PFSK-1 (cell line): ENCODE results near the gene MPST.

Experiments used
- FOXP2 ChIP-seq: optimal IDR thresholded peaks from 2 replicates; pipeline ENCODE3; 2011; ENCODE audit warnings: borderline replicate concordance, control low read depth, inconsistent platforms; ENCODE audit not compliant: insufficient read depth; ENCODE audit errors: extremely low read length, extremely low read depth
- POLR2AphosphoS5 ChIP-seq: IDR thresholded peaks from 2 replicates; pipeline ENCODE4 v1.6.1; 2012; ENCODE audit warnings: low read depth, mild to moderate bottlenecking, control low read depth, low read length, moderate library complexity
- SIN3A ChIP-seq: IDR thresholded peaks from 2 replicates; pipeline ENCODE4 v1.6.1; 2012; ENCODE audit warnings: mild to moderate bottlenecking, low read length, moderate library complexity, borderline replicate concordance; ENCODE audit not compliant: insufficient read depth
- TAF1 ChIP-seq: IDR thresholded peaks from 2 replicates; pipeline ENCODE4 v1.6.1; 2012; ENCODE audit warnings: low read length, control low read depth, borderline replicate concordance; ENCODE audit not compliant: insufficient read depth
- TF ChIP-seq, protein P1 (sequence below), 2 experiments: IDR thresholded peaks; 2 replicates each; pipeline versions ENCODE4 v1.6.1 to v1.8.0; 2011 to 2012; ENCODE audit warnings: low read depth in 2 of 2, low read length in 2 of 2, control low read depth in 1 of 2, inconsistent platforms in 1 of 2, mild to moderate bottlenecking in 1 of 2, moderate library complexity in 1 of 2; ENCODE audit not compliant: insufficient read depth in 1 of 2

DNA sequence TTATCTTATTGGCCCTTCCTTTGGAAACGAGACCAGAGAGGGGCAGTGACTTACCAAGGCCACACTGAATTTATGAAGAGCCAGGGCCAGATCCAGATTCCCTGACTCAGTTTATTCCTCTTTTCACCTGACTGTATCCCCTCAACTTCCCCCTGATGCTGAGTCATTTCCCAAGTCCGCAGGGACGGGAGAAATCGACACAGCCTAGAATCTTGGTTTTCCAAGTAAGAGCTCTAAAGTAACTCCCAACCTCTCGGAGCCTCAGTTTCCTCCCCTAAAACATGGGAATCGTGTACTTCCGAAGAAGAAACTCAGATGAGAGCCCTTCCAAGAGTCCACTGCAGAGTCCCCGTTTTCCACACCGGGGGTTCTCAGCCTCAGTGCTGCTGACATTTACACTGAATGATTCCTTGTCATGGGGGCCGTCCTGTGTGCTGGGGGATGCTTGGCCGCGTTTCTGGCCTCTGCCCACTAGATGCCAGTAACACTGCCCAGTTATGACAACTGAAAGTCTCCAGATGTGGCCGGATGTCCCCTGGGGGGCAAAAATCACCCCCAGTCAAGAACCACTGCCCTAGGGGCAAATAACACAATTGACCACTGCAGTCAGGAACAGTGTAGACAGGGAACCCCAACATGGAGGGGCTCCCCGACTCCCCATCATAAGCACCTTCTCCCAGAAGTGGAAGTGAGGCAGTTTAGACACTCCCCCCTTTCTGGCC lies 11.2 kb downstream of the MPST start:
- TF ChIP-seq POLR2AphosphoS5 = no peak
- no peak for TF ChIP-seq TAF1
- TF ChIP-seq, protein P1, sequence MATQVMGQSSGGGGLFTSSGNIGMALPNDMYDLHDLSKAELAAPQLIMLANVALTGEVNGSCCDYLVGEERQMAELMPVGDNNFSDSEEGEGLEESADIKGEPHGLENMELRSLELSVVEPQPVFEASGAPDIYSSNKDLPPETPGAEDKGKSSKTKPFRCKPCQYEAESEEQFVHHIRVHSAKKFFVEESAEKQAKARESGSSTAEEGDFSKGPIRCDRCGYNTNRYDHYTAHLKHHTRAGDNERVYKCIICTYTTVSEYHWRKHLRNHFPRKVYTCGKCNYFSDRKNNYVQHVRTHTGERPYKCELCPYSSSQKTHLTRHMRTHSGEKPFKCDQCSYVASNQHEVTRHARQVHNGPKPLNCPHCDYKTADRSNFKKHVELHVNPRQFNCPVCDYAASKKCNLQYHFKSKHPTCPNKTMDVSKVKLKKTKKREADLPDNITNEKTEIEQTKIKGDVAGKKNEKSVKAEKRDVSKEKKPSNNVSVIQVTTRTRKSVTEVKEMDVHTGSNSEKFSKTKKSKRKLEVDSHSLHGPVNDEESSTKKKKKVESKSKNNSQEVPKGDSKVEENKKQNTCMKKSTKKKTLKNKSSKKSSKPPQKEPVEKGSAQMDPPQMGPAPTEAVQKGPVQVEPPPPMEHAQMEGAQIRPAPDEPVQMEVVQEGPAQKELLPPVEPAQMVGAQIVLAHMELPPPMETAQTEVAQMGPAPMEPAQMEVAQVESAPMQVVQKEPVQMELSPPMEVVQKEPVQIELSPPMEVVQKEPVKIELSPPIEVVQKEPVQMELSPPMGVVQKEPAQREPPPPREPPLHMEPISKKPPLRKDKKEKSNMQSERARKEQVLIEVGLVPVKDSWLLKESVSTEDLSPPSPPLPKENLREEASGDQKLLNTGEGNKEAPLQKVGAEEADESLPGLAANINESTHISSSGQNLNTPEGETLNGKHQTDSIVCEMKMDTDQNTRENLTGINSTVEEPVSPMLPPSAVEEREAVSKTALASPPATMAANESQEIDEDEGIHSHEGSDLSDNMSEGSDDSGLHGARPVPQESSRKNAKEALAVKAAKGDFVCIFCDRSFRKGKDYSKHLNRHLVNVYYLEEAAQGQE (IDR thresholded peaks at IDR 0.05; ENCODE audit: insufficient read depth in 1 of 2, low read depth in 2 of 2, low read length in 2 of 2) = no peak
- TF ChIP-seq SIN3A = no peak
- TF ChIP-seq FOXP2 = no peak
